ENCODE results near the gene OR13G1.
"Not testable (repeated sequence)": the region's sequence is repeated elsewhere in the genome, so short reads cannot be mapped to it uniquely, and the experiment has no call there.

OR13G1 gene

GRCh38 chr1:247679639-247680038 is at the start of gene OR13G1:
OR13G1 (minus strand) TSS chr1:247679739; CDS start chr1:247673041, 6,698 bp downstream.
- no peak for DNase-seq

GRCh38 chr1:247721222-247721621 is 41.7 kb upstream of the OR13G1 start:
- no peak for DNase-seq

- no peak for DNase-seq
These were observed 37.0 kb upstream of the OR13G1 start, which contains the start of gene OR6F1 for GRCh38 chr1:247716546-247716945. OR6F1 (minus strand) TSS chr1:247716646; CDS start chr1:247712755, 3,891 bp downstream.

- no peak for DNase-seq
These were observed 34.2 kb upstream of the OR13G1 start for GRCh38 chr1:247713753-247714152.

- DNase-seq: not testable (repeated sequence)
These were observed 31.1 kb upstream of the OR13G1 start for GRCh38 chr1:247710681-247711080.

- DNase-seq: no peak
These were observed 21.8 kb upstream of the OR13G1 start for GRCh38 chr1:247701338-247701737.

GRCh38 chr1:247681288-247681897 is 1.9 kb upstream of the OR13G1 start:
- DNase-seq: peak in 1 of 6 experiments; percentile 5

- no peak for DNase-seq
These were observed 632 bp upstream of the OR13G1 start for GRCh38 chr1:247680171-247680570.

- DNase-seq: no peak
These were observed 10.3 kb downstream of the OR13G1 start for GRCh38 chr1:247669225-247669624.

GRCh38 chr1:247656221-247656875 is 23.2 kb downstream of the OR13G1 start:
- no peak for DNase-seq

- no peak for DNase-seq
These were observed 26.5 kb downstream of the OR13G1 start for GRCh38 chr1:247653040-247653439.

- no peak for DNase-seq
These were observed 31.7 kb downstream of the OR13G1 start for GRCh38 chr1:247647864-247648263.

GRCh38 chr1:247646867-247647266 is 32.7 kb downstream of the OR13G1 start:
- no peak for DNase-seq

- no peak for DNase-seq
These were observed 36.8 kb downstream of the OR13G1 start for GRCh38 chr1:247642742-247643141.

- DNase-seq: peak in 1 of 6 experiments; percentile 29
These were observed 40.1 kb downstream of the OR13G1 start for GRCh38 chr1:247639381-247639981.

- DNase-seq: no peak
These were observed 40.8 kb downstream of the OR13G1 start for GRCh38 chr1:247638781-247639180.

GRCh38 chr1:247638011-247638410 is 41.5 kb downstream of the OR13G1 start:
- DNase-seq: no peak

- DNase-seq: no peak
These were observed 51.6 kb downstream of the OR13G1 start for GRCh38 chr1:247627951-247628350.

Measured in stimulated activated naive CD4-positive, alpha-beta T cell (primary cell).